Measurements from ENCODE around the gene ZAR1.

ZAR1 gene

DNA sequence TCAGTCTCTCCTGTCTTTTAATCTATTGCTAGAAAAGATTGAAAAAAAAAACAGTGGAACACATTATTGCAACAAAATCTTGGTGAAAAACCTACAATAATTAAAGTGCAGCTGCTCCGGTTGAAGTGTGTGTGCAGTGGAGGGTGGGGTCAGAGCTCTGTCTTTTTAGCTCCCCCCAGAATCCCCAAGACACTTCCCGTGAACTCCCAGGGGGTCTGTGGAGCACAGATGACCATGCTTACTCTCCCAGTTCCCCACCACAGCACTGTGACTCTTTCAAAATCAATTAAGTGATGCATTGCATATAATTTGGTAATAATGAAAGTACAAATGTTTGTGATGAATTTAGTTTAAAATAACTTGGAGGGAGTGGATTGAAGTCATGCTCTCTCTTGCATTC lies 22.6 kb upstream of the ZAR1 start:
- Histone ChIP-seq H3K79me2 (ENCODE audit: insufficient read depth, low read length) (no peaks in the 10 kb centered on the region), H3K9ac (ENCODE audit: low read length) (no peak overlapping the region), H3K4me2 (ENCODE audit: low read length) (no peak overlapping the region), H3F3A (ENCODE audit: insufficient read depth, low read length) (no peaks in the 10 kb centered on the region), H3K27ac (ENCODE audit: low read depth, low read length, poor library complexity, severe bottlenecking) (no peak overlapping the region), H3K4me1 (ENCODE audit: insufficient read depth, low read length, severe bottlenecking) (no peaks in the 10 kb centered on the region), H2AFZ (ENCODE audit: low read length) (no peak overlapping the region), H3K9me2 (ENCODE audit: low read depth, low read length) (no peaks in the 10 kb centered on the region), H3K36me3 (ENCODE audit: insufficient read depth, low read length) (no peaks in the 10 kb centered on the region), H3K4me3 (ENCODE audit: low read depth, low read length, poor library complexity, severe bottlenecking) (no peak overlapping the region), H3K9me3 (ENCODE audit: low read length) (no peaks in the 10 kb centered on the region), H3K27me3 (ENCODE audit: insufficient read depth, low read length) (no peaks in the 10 kb centered on the region), H4K20me1 (ENCODE audit: insufficient read depth, low read length) (no peaks in the 10 kb centered on the region)
- TF ChIP-seq CTCF (IDR thresholded peaks at IDR 0.05; ENCODE audit: low read length) (no peak), EZH2 (IDR thresholded peaks at IDR 0.05; ENCODE audit: borderline replicate concordance, low read length) (no peak)

DNA sequence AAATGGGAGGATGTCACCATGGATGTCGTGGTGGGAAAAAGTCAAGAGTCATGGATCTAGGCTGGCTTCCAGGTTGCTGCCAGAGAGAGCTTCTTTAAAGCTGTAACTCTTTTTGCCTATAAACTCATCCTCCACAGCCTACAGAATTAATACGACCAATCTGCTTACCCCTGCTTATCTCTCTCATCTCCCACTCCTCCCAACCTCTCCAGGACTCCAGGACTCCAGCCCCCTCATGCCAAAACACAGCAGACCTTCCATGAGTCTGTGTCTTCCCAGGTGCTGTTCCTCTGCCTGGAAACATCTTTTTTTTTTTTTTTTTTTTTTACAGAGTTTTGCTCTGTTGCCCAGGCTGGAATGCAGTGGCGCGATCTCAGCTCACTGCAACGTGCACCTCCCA lies 22.2 kb upstream of the ZAR1 start:
- H3K9ac ChIP-seq (ENCODE audit: low read length) = no peak overlapping the region
- no peaks in the 10 kb centered on the region for H3K79me2 ChIP-seq (ENCODE audit: insufficient read depth, low read length)
- no peak overlapping the region for H2AFZ ChIP-seq (ENCODE audit: low read length)
- H3K4me1 ChIP-seq (ENCODE audit: insufficient read depth, low read length, severe bottlenecking) = no peaks in the 10 kb centered on the region
- H3K4me3 ChIP-seq (ENCODE audit: low read depth, low read length, poor library complexity, severe bottlenecking) = no peak overlapping the region
- no peak overlapping the region for H3K27ac ChIP-seq (ENCODE audit: low read depth, low read length, poor library complexity, severe bottlenecking)
- no peaks in the 10 kb centered on the region for H4K20me1 ChIP-seq (ENCODE audit: insufficient read depth, low read length)
- H3F3A ChIP-seq (ENCODE audit: insufficient read depth, low read length) = no peaks in the 10 kb centered on the region
- H3K27me3 ChIP-seq (ENCODE audit: insufficient read depth, low read length) = no peaks in the 10 kb centered on the region
- no peaks in the 10 kb centered on the region for H3K9me2 ChIP-seq (ENCODE audit: low read depth, low read length)
- H3K9me3 ChIP-seq (ENCODE audit: low read length) = no peaks in the 10 kb centered on the region
- TF ChIP-seq EZH2 (IDR thresholded peaks at IDR 0.05; ENCODE audit: borderline replicate concordance, low read length) (no peak), CTCF (IDR thresholded peaks at IDR 0.05; ENCODE audit: low read length) (no peak)
- no peaks in the 10 kb centered on the region for H3K36me3 ChIP-seq (ENCODE audit: insufficient read depth, low read length)
- no peak overlapping the region for H3K4me2 ChIP-seq (ENCODE audit: low read length)

- Histone ChIP-seq H3K27ac (ENCODE audit: low read depth, low read length, poor library complexity, severe bottlenecking) (no peak overlapping the region), H3K4me2 (ENCODE audit: low read length) (no peak overlapping the region), H3K9me2 (ENCODE audit: low read depth, low read length) (no peaks in the 10 kb centered on the region), H2AFZ (ENCODE audit: low read length) (no peak overlapping the region), H3K9me3 (ENCODE audit: low read length) (no peaks in the 10 kb centered on the region), H3K9ac (ENCODE audit: low read length) (no peak overlapping the region), H3K36me3 (ENCODE audit: insufficient read depth, low read length) (no peaks in the 10 kb centered on the region), H3F3A (ENCODE audit: insufficient read depth, low read length) (no peaks in the 10 kb centered on the region), H3K27me3 (ENCODE audit: insufficient read depth, low read length) (no peaks in the 10 kb centered on the region), H3K4me3 (ENCODE audit: low read depth, low read length, poor library complexity, severe bottlenecking) (no peak overlapping the region), H4K20me1 (ENCODE audit: insufficient read depth, low read length) (no peaks in the 10 kb centered on the region), H3K79me2 (ENCODE audit: insufficient read depth, low read length) (no peaks in the 10 kb centered on the region), H3K4me1 (ENCODE audit: insufficient read depth, low read length, severe bottlenecking) (no peaks in the 10 kb centered on the region)
- TF ChIP-seq CTCF (IDR thresholded peaks at IDR 0.05; ENCODE audit: low read length) (no peak), EZH2 (IDR thresholded peaks at IDR 0.05; ENCODE audit: borderline replicate concordance, low read length) (no peak)
These were observed 19.9 kb upstream of the ZAR1 start for GRCh38 chr4:48470137-48470536.
